Upper lobe of right lung (tissue), 1 donor: ENCODE measurements around the gene SIMC1. TPM values are rescaled to one million over a fixed set of nuclear protein-coding genes. Genes with fewer than 3 reads are reported as not detected.
A peak's percentile ranks its signal among the peaks of the same experiment; 100 is the strongest.

Experiments
- ATAC-seq: fragments of 200-7000 bp; cut with Tn5 transposase; one replicate; pipeline ENCODE4 v1.9.1; 2020; ENCODE audit warnings: mild to moderate bottlenecking, moderate library complexity
- DNase-seq: peaks from one replicate; pipeline ENCODE4 v3.0.0-alpha.2; 2020
- H3K27ac ChIP-seq: fragments of 200-600 bp; one replicate; pipeline ENCODE4 v1.8.0; 2022
- H3K27me3 ChIP-seq: fragments of 200-600 bp; one replicate; pipeline ENCODE4 v1.8.0; 2022; ENCODE audit warnings: mild to moderate bottlenecking
- H3K36me3 ChIP-seq: fragments of 200-600 bp; one replicate; pipeline ENCODE4 v1.8.0; 2022
- H3K4me1 ChIP-seq: fragments of 200-600 bp; one replicate; pipeline ENCODE4 v1.8.0; 2022
- H3K4me3 ChIP-seq: fragments of 200-600 bp; one replicate; pipeline ENCODE4 v1.8.0; 2022; ENCODE audit warnings: mild to moderate bottlenecking
- H3K9me3 ChIP-seq: fragments of 200-600 bp; one replicate; pipeline ENCODE4 v1.8.0; 2022
- CTCF ChIP-seq: fragments of 200-600 bp; IDR thresholded peaks from one replicate; pipeline ENCODE4 v1.8.0; 2022; ENCODE audit warnings: antibody characterized with exemption
- intact Hi-C: fragments of 100-400 bp; cut with DNase I; formaldehyde crosslinking; loops from one replicate; pipeline ENCODE4 v1.11.0; 2022
- total RNA-seq: library from RNA; stranded (reverse); fragmentation: NEBNext Ultra II Directional; extraction: Animal tissue kit (Norgen Biotek cat#: 25700); gene quantifications from one replicate; pipeline ENCODE4 v1.2.1, GENCODE V29; 2021
- donor health status: DM: no; HTN: yes; CAD: no; lungs with severe emphysema.

Gene SIMC1
- total RNA-seq, 1 donor from 2014 or later: 17.6 TPM

GRCh38 chr5:176388444-176389134 is 150.4 kb downstream of the SIMC1 start, which contains the start of the genes HIGD2A and NOP16:
TSS of gene HIGD2A (plus strand) at chr5:176388751. CDS start at chr5:176388820, 69 bp downstream.
TSS of gene NOP16 (minus strand) at chr5:176388598. CDS start at chr5:176388539, 59 bp downstream.
- H3K4me3 ChIP-seq: peak within 1 kb of the TSS; percentile 87
- intact Hi-C loops: no loop called here
- TF ChIP-seq CTCF: no peak

GRCh38 chr5:176389135-176390123 is 151.2 kb downstream of the SIMC1 start:
- Histone ChIP-seq H3K9me3 (no peaks in the 10 kb centered on the region), H3K4me3 (peak overlapping the region; percentile 87), H3K27ac (peak overlapping the region; percentile 96), H3K4me1 (peaks cover 7% of the 10 kb centered on the region), H3K27me3 (no peaks in the 10 kb centered on the region), H3K36me3 (peaks cover 33% of the 10 kb centered on the region)
- TF ChIP-seq CTCF: no peak
- intact Hi-C loops: no loop called here
- peak; percentile 40 for ATAC-seq
- DNase-seq: no peak

More at GRCh38 chr5:176388444-176389134, 150.4 kb downstream of the SIMC1 start, which contains the start of the genes HIGD2A and NOP16:
- Histone ChIP-seq H3K36me3 (peaks cover 36% of the 10 kb centered on the region), H3K9me3 (no peaks in the 10 kb centered on the region), H3K27ac (peak within 1 kb of the TSS; percentile 96), H3K27me3 (no peaks in the 10 kb centered on the region), H3K4me1 (peaks cover 7% of the 10 kb centered on the region)
- ATAC-seq (peak; percentile 97), DNase-seq (peak; percentile 100)

- Histone ChIP-seq H3K36me3 (peaks cover 17% of the 10 kb centered on the region), H3K27ac (no peak overlapping the region), H3K9me3 (no peaks in the 10 kb centered on the region), H3K27me3 (no peaks in the 10 kb centered on the region), H3K4me1 (peaks cover 7% of the 10 kb centered on the region), H3K4me3 (no peak overlapping the region)
- intact Hi-C loops: no loop called here
- DNase-seq: no peak
- ATAC-seq: no peak
- TF ChIP-seq CTCF: no peak
Measured at GRCh38 chr5:176391479-176391878, 153.3 kb downstream of the SIMC1 start.

- intact Hi-C loops: no loop called here
- Histone ChIP-seq H3K9me3 (no peaks in the 10 kb centered on the region), H3K4me1 (peaks cover 7% of the 10 kb centered on the region), H3K27ac (no peak overlapping the region), H3K4me3 (no peak overlapping the region), H3K36me3 (peaks cover 17% of the 10 kb centered on the region), H3K27me3 (no peaks in the 10 kb centered on the region)
- ATAC-seq (no peak), DNase-seq (no peak)
- no peak for TF ChIP-seq CTCF
Measured at GRCh38 chr5:176391999-176392398, 153.8 kb downstream of the SIMC1 start.

GRCh38 chr5:176392526-176392925 is 154.3 kb downstream of the SIMC1 start:
- no peak overlapping the region for H3K27ac ChIP-seq
- TF ChIP-seq CTCF: no peak
- no peak for ATAC-seq
- intact Hi-C loops: no loop called here
- no peak for DNase-seq
- peaks cover 17% of the 10 kb centered on the region for H3K36me3 ChIP-seq
- no peaks in the 10 kb centered on the region for H3K27me3 ChIP-seq
- no peaks in the 10 kb centered on the region for H3K9me3 ChIP-seq
- H3K4me1 ChIP-seq: peaks cover 7% of the 10 kb centered on the region
- H3K4me3 ChIP-seq: no peak overlapping the region
